Activated CD4-positive, alpha-beta T cell treated with anti-CD3 and anti-CD28 coated beads for 4 hours (primary cell): ENCODE measurements around the gene PDLIM5.
"Not testable (repeated sequence)": the region's sequence is repeated elsewhere in the genome, so short reads cannot be mapped to it uniquely, and the experiment has no call there.

ENCODE experiments used
- DNase-seq, 2 donors: peaks; one replicate each; pipeline ENCODE4 v3.0.0-alpha.2; 2020

Gene PDLIM5

GRCh38 chr4:94451695-94452475 is at the start of gene PDLIM5:
Gene PDLIM5 (plus strand): TSS chr4:94451942. CDS start chr4:94455289, 3,347 bp downstream.
- DNase-seq = peak; percentile 86 to 89

GRCh38 chr4:94402439-94402838 is 49.3 kb upstream of the PDLIM5 start:
- DNase-seq = not testable (repeated sequence)

- no peak for DNase-seq
Observed at GRCh38 chr4:94403751-94404150, 48.0 kb upstream of the PDLIM5 start.

GRCh38 chr4:94406668-94407437 is 44.9 kb upstream of the PDLIM5 start:
- DNase-seq = peak; percentile 51 to 58

GRCh38 chr4:94407846-94408245 is 43.9 kb upstream of the PDLIM5 start:
- DNase-seq = no peak

GRCh38 chr4:94408549-94409374 is 43.0 kb upstream of the PDLIM5 start:
- DNase-seq = no peak

- DNase-seq = no peak
Observed at GRCh38 chr4:94409375-94409679, 42.4 kb upstream of the PDLIM5 start.

- no peak for DNase-seq
Observed at GRCh38 chr4:94409962-94410361, 41.8 kb upstream of the PDLIM5 start.

GRCh38 chr4:94410678-94411206 is 41.0 kb upstream of the PDLIM5 start:
- DNase-seq = no peak

- DNase-seq = no peak
Observed at GRCh38 chr4:94411296-94411695, 40.4 kb upstream of the PDLIM5 start.

- DNase-seq = no peak
Observed at GRCh38 chr4:94412019-94412657, 39.6 kb upstream of the PDLIM5 start.

GRCh38 chr4:94412658-94413038 is 39.1 kb upstream of the PDLIM5 start:
- DNase-seq = no peak

GRCh38 chr4:94413085-94413840 is 38.5 kb upstream of the PDLIM5 start:
- DNase-seq = no peak

GRCh38 chr4:94414907-94415306 is 36.8 kb upstream of the PDLIM5 start:
- DNase-seq = no peak

- DNase-seq = no peak
Observed at GRCh38 chr4:94415448-94415847, 36.3 kb upstream of the PDLIM5 start.

- no peak for DNase-seq
Observed at GRCh38 chr4:94416335-94416734, 35.4 kb upstream of the PDLIM5 start.

GRCh38 chr4:94416981-94417380 is 34.8 kb upstream of the PDLIM5 start:
- no peak for DNase-seq

- no peak for DNase-seq
Observed at GRCh38 chr4:94419549-94419948, 32.2 kb upstream of the PDLIM5 start.

- no peak for DNase-seq
Observed at GRCh38 chr4:94419956-94420355, 31.8 kb upstream of the PDLIM5 start.

- no peak for DNase-seq
Observed at GRCh38 chr4:94420356-94420755, 31.4 kb upstream of the PDLIM5 start.

GRCh38 chr4:94426783-94427182 is 25.0 kb upstream of the PDLIM5 start:
- DNase-seq = no peak

GRCh38 chr4:94428884-94429283 is 22.9 kb upstream of the PDLIM5 start:
- DNase-seq = no peak
